ENCODE data around the gene GEMIN4. TPM values are rescaled to one million over a fixed set of nuclear protein-coding genes. Genes with fewer than 3 reads are reported as not detected.
"Not testable (repeated sequence)": the region's sequence is repeated elsewhere in the genome, so short reads cannot be mapped to it uniquely, and the experiment has no call there.

GEMIN4 gene
- polyA plus RNA-seq, 3 donors = 21.1 to 24.7 (median 21.7) TPM

DNA sequence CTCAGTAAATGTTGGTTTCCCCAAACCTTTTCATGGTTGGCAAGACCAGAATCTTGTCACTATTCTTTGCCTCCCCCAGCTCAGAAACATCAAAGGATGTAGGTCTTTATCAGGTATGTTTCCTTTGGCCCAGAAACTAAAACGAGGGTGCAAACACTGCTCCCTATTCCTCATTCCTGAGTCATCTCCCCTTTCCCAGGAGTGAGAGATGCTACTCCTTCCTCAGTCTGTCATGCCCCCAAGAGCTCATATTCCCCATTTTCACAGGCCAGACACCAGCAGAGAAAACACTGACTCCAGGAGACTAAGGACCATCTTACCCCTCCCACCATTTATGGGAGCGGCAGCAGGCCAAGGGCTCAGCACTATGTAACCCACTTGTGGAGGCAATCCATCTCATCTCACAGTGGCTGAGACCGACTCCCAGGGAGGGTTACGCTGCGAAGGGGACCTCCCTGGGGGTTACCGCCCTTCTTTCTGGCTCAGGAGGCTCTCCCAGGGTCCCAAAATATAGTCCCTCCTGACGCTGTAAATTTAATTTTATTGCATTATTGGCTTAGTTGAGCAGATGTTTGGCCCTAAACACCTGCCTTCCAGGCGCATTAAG, 1.5 kb downstream of the GEMIN4 start:
- DNase-seq (ENCODE audit: extremely low read depth in 1 of 11, low read depth in 9 of 11, low spot score in 4 of 11) = no peak

GRCh38 chr17:749359-749758, 2.7 kb downstream of the GEMIN4 start:
- DNase-seq (ENCODE audit: extremely low read depth in 1 of 11, low read depth in 9 of 11, low spot score in 4 of 11) = not testable (repeated sequence)

GRCh38 chr17:748604-749003, 3.5 kb downstream of the GEMIN4 start:
- not testable (repeated sequence) for DNase-seq (ENCODE audit: extremely low read depth in 1 of 11, low read depth in 9 of 11, low spot score in 4 of 11)

DNA sequence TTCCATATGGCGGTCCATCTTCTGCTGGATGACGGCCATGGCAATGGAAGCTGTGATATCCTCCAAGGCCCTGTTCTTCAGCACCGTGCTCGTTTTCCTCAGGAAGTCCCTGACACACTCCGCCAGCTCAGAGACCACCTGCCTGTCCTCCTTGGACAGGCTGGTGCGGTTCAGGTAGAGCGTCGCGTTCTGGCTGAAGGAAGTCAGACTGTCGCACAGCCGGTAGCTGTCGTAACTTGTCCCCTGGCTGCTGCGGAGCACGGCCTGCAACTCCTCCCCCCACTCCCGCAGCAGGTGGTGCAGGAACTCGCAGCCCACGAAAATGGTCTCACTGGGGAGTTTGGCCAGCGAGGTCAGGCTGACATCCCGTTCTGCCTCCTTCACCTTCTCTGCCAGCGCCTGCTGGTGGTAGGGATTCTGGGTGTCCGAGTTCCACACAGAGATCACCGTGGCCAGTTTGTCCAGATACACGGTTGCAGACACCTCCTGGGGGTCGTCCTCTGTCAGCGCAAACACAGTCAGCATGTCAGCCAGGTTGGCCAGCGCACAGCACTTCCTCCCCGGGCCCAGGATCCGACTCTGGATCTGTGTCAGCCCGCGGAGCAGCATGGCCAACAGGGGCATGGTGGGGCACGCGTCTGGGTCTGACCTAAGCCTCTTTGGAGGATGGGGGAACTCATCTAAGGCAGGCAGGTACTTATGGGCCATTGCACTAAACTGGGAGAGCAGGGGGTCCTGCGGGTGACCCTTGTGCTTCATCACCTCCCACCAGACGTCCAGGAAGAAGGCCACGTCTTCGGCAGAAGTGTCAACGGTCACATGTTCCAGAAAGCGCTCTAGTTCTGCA, 5.1 kb downstream of the GEMIN4 start:
- no peak for DNase-seq (ENCODE audit: extremely low read depth in 1 of 11, low read depth in 9 of 11, low spot score in 4 of 11)

DNA sequence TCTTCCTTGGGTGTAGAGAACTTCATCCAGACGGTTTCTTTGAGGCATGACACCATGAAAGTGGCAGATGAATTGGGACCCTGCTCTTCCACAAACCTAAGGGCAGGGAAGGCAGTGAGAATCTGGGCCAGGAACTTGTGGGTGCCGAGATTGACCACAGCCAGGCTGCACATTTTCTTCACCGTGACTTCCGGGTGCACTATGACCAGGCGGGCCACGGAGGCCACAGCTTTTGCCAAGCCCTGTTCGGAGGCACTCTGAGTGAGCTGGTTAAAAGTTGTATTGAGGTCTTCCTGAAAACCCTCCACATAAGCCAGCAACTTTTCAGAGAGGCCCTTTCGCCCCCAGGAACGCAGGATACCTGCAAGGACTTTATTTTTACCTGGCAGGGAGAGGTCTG, 5.9 kb downstream of the GEMIN4 start:
- no peak for DNase-seq (ENCODE audit: extremely low read depth in 1 of 11, low read depth in 9 of 11, low spot score in 4 of 11)

DNA sequence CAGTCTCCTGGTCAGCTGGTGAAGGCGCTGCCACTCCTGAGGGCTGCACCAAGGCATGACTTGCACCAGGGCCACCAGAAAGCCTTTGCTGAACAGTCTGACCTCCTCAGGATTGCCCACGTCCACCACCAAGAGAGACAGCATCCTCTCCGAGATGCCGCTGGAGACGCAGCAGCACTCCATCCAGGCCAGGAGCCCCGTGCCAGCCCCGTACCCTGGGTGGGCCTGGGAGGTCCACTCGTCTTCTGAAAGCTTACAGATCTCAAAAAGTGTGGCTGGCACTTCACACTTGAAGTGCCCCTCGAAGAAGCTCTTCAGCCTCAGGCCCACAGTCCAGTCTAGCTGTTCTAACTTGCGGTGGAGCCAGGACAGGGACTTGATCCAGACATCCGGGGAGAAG, 6.7 kb downstream of the GEMIN4 start:
- no peak for DNase-seq (ENCODE audit: extremely low read depth in 1 of 11, low read depth in 9 of 11, low spot score in 4 of 11)

GRCh38 chr17:744937-745336, 7.1 kb downstream of the GEMIN4 start:
- DNase-seq (ENCODE audit: extremely low read depth in 1 of 11, low read depth in 9 of 11, low spot score in 4 of 11) = no peak

- DNase-seq (ENCODE audit: extremely low read depth in 1 of 11, low read depth in 9 of 11, low spot score in 4 of 11) = no peak
Measured at GRCh38 chr17:743139-743538, 8.9 kb downstream of the GEMIN4 start.

- DNase-seq (ENCODE audit: extremely low read depth in 1 of 11, low read depth in 9 of 11, low spot score in 4 of 11) = no peak
Measured at GRCh38 chr17:742147-742793, 9.8 kb downstream of the GEMIN4 start.

GRCh38 chr17:740240-741017, 11.6 kb downstream of the GEMIN4 start:
- no peak for DNase-seq (ENCODE audit: extremely low read depth in 1 of 11, low read depth in 9 of 11, low spot score in 4 of 11)

DNA sequence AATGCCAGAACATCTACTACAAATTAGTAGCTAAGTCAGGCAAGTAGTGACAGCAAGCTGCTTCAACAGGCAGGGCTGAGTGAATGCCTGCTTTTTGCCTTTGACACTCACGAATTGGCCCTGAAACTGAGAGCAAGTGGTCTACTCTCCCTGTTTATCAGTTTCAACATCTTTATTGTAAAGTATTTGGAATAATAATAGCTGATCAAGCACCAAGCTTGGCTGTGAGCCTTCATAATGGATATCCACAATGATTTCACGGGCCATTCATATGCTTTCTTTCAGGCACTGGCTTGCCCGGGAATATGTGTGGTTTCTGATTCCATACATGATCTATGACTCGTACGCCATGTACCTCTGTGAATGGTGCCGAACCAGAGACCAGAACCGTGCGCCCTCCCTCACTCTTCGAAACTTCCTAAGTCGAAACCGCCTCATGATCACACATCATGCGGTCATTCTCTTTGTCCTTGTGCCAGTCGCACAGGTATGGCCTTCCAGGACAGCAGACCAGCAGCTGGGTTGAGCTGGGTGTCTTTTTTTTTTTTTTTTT, 14.4 kb downstream of the GEMIN4 start:
- no peak for DNase-seq (ENCODE audit: extremely low read depth in 1 of 11, low read depth in 9 of 11, low spot score in 4 of 11)

DNA sequence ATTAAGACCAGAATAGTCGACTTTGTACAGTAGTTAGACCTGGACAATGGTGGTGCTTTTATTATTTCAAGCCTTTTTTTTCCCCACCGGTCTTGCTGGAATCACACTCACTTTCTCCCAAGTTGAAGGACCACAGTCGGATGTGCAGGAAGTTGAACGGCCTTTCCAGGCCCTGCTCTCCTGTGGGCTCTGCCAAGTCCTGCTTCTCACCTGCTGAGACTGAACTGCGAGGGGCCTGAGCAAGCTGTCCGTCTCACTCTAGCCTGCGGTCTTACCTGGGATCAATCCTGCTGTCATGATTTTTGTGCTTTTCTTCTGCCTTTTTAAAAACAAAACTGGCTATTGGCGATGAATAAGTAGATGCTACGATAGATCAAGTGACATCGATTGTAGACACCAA, 18.3 kb downstream of the GEMIN4 start:
- DNase-seq (ENCODE audit: extremely low read depth in 1 of 11, low read depth in 9 of 11, low spot score in 4 of 11) = no peak

GRCh38 chr17:732902-733720, 19.0 kb downstream of the GEMIN4 start:
- DNase-seq (ENCODE audit: extremely low read depth in 1 of 11, low read depth in 9 of 11, low spot score in 4 of 11) = peak in 2 of 11 donors; percentile 28

GRCh38 chr17:732067-732901, 19.8 kb downstream of the GEMIN4 start, which contains the start of gene TLCD3A:
TSS of gene TLCD3A (plus strand) at chr17:732596. CDS start at chr17:732648, 52 bp downstream.
- DNase-seq (ENCODE audit: extremely low read depth in 1 of 11, low read depth in 9 of 11, low spot score in 4 of 11) = peak in 3 of 11 donors; percentile 39 to 52 (median 51)

DNA sequence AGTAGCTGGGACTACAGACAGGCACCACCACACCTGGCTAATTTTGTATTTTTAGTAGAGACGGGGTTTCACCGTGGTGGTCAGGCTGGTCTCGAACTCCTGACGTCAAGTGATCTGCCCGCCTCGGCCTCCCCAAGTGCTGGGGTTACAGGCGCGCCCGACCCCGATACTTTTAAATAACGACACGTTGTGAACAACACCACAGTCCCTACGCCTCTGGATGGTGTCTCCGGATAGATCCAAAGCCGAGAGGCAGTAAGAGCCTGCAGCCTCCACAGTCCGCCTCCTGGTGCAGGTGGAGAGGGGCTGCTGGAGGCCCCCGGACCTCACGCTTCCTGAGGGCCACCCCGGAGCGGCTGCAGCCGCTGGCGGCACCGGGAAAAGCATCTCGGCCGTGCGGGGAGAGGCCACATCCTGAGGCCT, 20.4 kb downstream of the GEMIN4 start:
- no peak for DNase-seq (ENCODE audit: extremely low read depth in 1 of 11, low read depth in 9 of 11, low spot score in 4 of 11)

DNA sequence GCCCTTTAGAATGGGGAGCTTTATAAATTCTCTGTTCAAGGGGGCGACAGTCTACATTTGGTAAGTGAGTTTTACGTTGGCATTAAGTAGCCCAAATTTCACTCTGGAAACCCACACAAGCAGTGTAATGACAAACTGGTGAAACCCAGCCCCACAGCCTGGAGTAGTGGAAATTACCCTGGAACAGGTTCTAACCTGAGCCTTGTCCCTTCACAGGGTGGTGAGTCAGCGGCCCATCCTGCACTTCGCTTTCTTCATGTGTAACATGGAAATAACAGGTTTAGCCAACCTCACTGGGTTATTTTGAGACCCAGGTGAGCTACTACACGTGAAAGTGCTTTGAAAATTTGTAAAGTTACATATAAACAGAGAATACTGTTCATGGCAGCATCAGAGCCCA, 23.2 kb downstream of the GEMIN4 start:
- no peak for DNase-seq (ENCODE audit: extremely low read depth in 1 of 11, low read depth in 9 of 11, low spot score in 4 of 11)

DNA sequence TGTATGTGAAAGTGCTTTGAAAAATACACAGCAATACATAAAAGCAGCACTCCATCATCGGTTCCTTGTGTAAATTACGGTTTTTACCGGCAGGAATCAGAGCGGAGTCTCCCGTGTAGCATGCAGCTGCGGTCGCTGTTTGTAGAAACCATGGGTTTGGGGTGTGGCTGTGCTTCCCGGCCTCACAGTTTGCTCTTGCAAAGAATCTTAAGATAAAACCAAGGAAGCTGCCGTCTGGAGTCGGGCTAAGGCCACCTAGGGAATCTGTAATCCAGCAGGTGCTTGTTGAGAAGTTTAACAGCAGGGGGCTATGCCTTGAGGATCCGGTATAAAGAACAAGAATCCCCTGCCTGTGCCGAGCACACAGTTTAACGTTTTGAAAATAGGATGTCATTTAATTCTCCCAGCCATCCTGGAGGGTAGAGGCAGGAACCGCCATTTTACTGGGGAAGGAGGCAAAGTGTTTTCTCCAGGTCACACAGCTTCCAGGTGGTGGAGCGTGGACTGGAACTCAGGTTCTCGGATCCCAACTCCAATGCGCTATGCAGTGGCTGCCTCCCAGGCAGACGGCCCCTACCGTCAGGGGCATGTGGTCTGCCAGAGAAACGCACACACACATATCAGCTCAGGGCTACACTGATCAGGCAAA, 25.7 kb downstream of the GEMIN4 start:
- DNase-seq (ENCODE audit: extremely low read depth in 1 of 11, low read depth in 9 of 11, low spot score in 4 of 11) = no peak

All from renal cortex interstitium (tissue), 11 donors.